K562 (cell line): ENCODE results near the gene P2RX1. TPM values are rescaled to one million over a fixed set of nuclear protein-coding genes. Genes with fewer than 3 reads are reported as not detected.

Experiments
- CREB5 ChIP-seq: fragments of 250-450 bp; sonication (Bioruptor Pico); IDR thresholded peaks from 2 replicates; pipeline ENCODE4 v1.5.0; 2020; ENCODE audit warnings: mild to moderate bottlenecking
- HMG20B ChIP-seq: fragments of 250-450 bp; sonication (Bioruptor Pico); IDR thresholded peaks from 2 replicates; pipeline ENCODE4 v1.5.0; 2021; ENCODE audit warnings: mild to moderate bottlenecking
- MGA ChIP-seq: fragments of 450-650 bp; IDR thresholded peaks from 2 replicates; pipeline ENCODE4 v1.6.1; 2016; ENCODE audit warnings: mild to moderate bottlenecking, moderate library complexity
- NR1H2 ChIP-seq: sonication (generic); formaldehyde crosslinking; IDR thresholded peaks from 2 replicates; pipeline ENCODE4 v1.4.0; 2020; ENCODE audit warnings: mild to moderate bottlenecking, missing genetic modification reagents
- SREBF1 ChIP-seq: fragments of 150-350 bp; IDR thresholded peaks from 2 replicates; pipeline ENCODE4 v1.6.1; 2014; ENCODE audit warnings: antibody characterized with exemption, low read depth, low read length, borderline replicate concordance
- ZBTB43 ChIP-seq: sonication (generic); formaldehyde crosslinking; IDR thresholded peaks from 2 replicates; pipeline ENCODE4 v1.8.0; 2023; ENCODE audit warnings: mild to moderate bottlenecking, missing genetic modification reagents
- ZBTB8A ChIP-seq: fragments of 450-650 bp; IDR thresholded peaks from 2 replicates; pipeline ENCODE4 v1.6.1; 2018; ENCODE audit warnings: mild to moderate bottlenecking, moderate library complexity; ENCODE audit not compliant: partially characterized antibody
- ZNF592 ChIP-seq: fragments of 450-650 bp; IDR thresholded peaks from 2 replicates; pipeline ENCODE4 v1.6.1; 2017; ENCODE audit warnings: antibody characterized with exemption, mild to moderate bottlenecking
- polyA plus RNA-seq, 8 experiments: library from polyadenylated mRNA; depleted of rRNA in 4 of 8; stranded (reverse) in 5 of 8; unstranded in 3 of 8; fragments of >200 nt; fragmentation: Nextera tagmentation in 2 of 8; fragmentation: Illumina TruSeq in 1 of 8; extraction: Ambion mirVana in 2 of 8; extraction: Trizol in 1 of 8; gene quantifications; 2 replicates each; pipeline versions ENCODE4 v1.2.1 to v1.2.3, GENCODE V29; 2011 to 2014; ENCODE audit warnings: inconsistent platforms in 1 of 8, missing spikeins in 1 of 8
- total RNA-seq, 7 experiments: library from RNA; depleted of rRNA in 6 of 7; stranded (reverse); fragments of >200 nt in 6 of 7; fragmentation: Illumina TruSeq in 2 of 7; extraction: Trizol in 2 of 7; gene quantifications; 2 replicates each; pipeline versions ENCODE4 v1.2.1 to v1.2.3, GENCODE V29; 2011 to 2021; ENCODE audit warnings: low replicate concordance in 1 of 7

P2RX1 gene
- total and polyA plus RNA-seq, 9 of the 15 experiments (the other 6 are each of a cell fraction or from before 2014, with no cell fraction given): 0.27 to 20.3 (median 10.3) TPM

- TF ChIP-seq ZNF592 (peak; percentile 72), ZBTB43 (CRISPR knock-in tag) (no peak), MGA (peak; percentile 22; the same call in 1 of the 2 replicates), HMG20B (CRISPR knock-in tag) (no peak), CREB5 (CRISPR knock-in tag) (no peak), ZBTB8A (no peak), NR1H2 (CRISPR knock-in tag) (no peak), SREBF1 (no peak)
These were observed at the start of gene P2RX1 (continued) for GRCh38 chr17:3915995-3916696.
